Measurements from ENCODE around the gene C1QTNF6. TPM values are rescaled to one million over a fixed set of nuclear protein-coding genes. Genes with fewer than 3 reads are reported as not detected.

The C1QTNF6 gene
- total RNA-seq, 2 experiments from 2014 or later, result 7.3 to 19.6 TPM

DNA sequence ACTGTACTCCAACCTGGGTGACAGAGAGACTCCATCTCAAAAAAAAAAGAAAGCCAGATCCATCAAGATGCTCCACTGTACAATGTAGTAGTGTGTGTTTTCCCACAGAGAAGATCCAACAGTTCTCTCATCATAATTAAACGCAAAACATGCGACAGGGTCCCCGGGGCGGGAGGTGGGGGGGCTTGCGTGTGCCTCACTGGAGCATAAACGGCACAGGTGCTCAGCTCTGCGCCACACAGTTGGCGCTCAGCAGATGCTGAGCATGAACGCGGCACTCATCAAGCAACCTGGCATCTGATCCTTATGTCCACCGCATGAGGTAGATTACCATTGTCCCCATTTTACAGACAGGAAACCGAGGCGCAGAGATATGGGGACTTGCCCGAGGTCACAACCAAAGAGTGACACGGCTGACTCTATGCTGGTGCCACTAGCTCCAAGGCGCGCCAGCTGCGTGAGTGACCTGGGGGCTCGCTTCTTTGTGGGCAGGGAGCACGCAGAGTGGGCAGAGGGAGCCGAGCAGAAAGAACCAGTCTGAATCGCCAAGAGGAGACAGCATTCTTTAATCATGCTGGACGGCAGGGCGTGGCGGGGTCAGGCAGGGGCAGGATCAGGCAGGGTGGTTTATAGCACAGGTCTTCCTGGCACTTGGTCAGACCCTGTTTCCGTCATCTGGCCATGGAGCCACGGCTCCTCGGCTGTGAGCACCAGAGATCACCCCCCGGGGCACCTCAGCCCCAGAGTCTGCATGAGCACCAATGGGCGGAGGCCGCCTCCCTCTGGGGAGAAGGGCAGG, 8.2 kb downstream of the C1QTNF6 start:
- no peak for DNase-seq (ENCODE audit: low spot score)
- no peak overlapping the region for H2AFZ ChIP-seq (ENCODE audit: low read length)
- no peak overlapping the region for H3K27ac ChIP-seq (ENCODE audit: low read depth, low read length, poor library complexity, severe bottlenecking)
- no TSS peak for BruUV-seq (replicated peaks)
- no peak for TF ChIP-seq EZH2phosphoT487 (IDR thresholded peaks at IDR 0.05; ENCODE audit: borderline replicate concordance, low read depth, low read length)
- TF ChIP-seq, protein P1, sequence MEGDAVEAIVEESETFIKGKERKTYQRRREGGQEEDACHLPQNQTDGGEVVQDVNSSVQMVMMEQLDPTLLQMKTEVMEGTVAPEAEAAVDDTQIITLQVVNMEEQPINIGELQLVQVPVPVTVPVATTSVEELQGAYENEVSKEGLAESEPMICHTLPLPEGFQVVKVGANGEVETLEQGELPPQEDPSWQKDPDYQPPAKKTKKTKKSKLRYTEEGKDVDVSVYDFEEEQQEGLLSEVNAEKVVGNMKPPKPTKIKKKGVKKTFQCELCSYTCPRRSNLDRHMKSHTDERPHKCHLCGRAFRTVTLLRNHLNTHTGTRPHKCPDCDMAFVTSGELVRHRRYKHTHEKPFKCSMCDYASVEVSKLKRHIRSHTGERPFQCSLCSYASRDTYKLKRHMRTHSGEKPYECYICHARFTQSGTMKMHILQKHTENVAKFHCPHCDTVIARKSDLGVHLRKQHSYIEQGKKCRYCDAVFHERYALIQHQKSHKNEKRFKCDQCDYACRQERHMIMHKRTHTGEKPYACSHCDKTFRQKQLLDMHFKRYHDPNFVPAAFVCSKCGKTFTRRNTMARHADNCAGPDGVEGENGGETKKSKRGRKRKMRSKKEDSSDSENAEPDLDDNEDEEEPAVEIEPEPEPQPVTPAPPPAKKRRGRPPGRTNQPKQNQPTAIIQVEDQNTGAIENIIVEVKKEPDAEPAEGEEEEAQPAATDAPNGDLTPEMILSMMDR (conservative IDR thresholded peaks at IDR 0.05; ENCODE audit: low read length), result no peak
- no peaks in the 10 kb centered on the region for H3K4me1 ChIP-seq (ENCODE audit: insufficient read depth, low read length, poor library complexity, severe bottlenecking)
- POLR2A ChIA-PET, result no interaction called here
- no peaks in the 10 kb centered on the region for H3K9me3 ChIP-seq (ENCODE audit: low read length)
- no peaks in the 10 kb centered on the region for H3K36me3 ChIP-seq (ENCODE audit: insufficient read depth, low read length)
- intact Hi-C loops (cut with micrococcal nuclease; ENCODE audit: unreplicated experiment), result no loop called here
- H3K4me2 ChIP-seq (ENCODE audit: low read length), result no peak overlapping the region
- H3K79me2 ChIP-seq (ENCODE audit: insufficient read depth, low read depth, low read length), result no peaks in the 10 kb centered on the region
- no peaks in the 10 kb centered on the region for H4K20me1 ChIP-seq (ENCODE audit: insufficient read depth, low read length)
- CTCF ChIA-PET (ENCODE audit: unreplicated experiment), result no interaction called here
- no peak overlapping the region for H3K4me3 ChIP-seq (ENCODE audit: low read depth, low read length, poor library complexity, severe bottlenecking)
- no peaks in the 10 kb centered on the region for H3K9me2 ChIP-seq (ENCODE audit: insufficient read depth, low read length)

DNA sequence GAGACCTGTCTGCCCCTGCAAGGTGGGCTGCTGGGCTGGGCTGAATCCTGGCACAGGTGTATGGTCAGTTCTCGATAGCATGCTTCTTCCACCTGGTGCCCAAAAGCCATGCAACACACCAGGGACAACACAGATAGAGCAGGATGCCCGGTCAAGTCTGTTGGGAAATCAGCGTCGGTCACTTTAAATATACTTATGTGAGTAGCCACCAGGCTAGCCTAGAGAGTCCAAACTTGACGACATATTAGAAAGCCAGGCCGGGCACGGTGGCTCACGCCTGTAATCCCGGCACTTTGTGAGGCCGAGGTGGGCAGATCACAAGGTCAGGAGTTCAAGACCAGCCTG, 8.9 kb downstream of the C1QTNF6 start:
- BruUV-seq (replicated peaks), result no TSS peak
- Histone ChIP-seq H3K27ac (ENCODE audit: low read depth, low read length, poor library complexity, severe bottlenecking) (no peak overlapping the region), H3K4me3 (ENCODE audit: low read depth, low read length, poor library complexity, severe bottlenecking) (no peak overlapping the region), H3K4me2 (ENCODE audit: low read length) (no peak overlapping the region), H4K20me1 (ENCODE audit: insufficient read depth, low read length) (no peaks in the 10 kb centered on the region), H2AFZ (ENCODE audit: low read length) (no peak overlapping the region), H3K4me1 (ENCODE audit: insufficient read depth, low read length, poor library complexity, severe bottlenecking) (no peaks in the 10 kb centered on the region), H3K9me3 (ENCODE audit: low read length) (no peaks in the 10 kb centered on the region), H3K36me3 (ENCODE audit: insufficient read depth, low read length) (no peaks in the 10 kb centered on the region), H3K9me2 (ENCODE audit: insufficient read depth, low read length) (no peaks in the 10 kb centered on the region), H3K79me2 (ENCODE audit: insufficient read depth, low read depth, low read length) (no peaks in the 10 kb centered on the region)
- ChIA-PET CTCF (ENCODE audit: unreplicated experiment) (no interaction called here), POLR2A (no interaction called here)
- intact Hi-C loops (cut with micrococcal nuclease; ENCODE audit: unreplicated experiment), result no loop called here
- TF ChIP-seq EZH2phosphoT487 (IDR thresholded peaks at IDR 0.05; ENCODE audit: borderline replicate concordance, low read depth, low read length), result no peak
- TF ChIP-seq, protein P1 (conservative IDR thresholded peaks at IDR 0.05; ENCODE audit: low read length), result no peak
- DNase-seq (ENCODE audit: low spot score), result no peak

GRCh38 chr22:37178350-37179125, 9.5 kb downstream of the C1QTNF6 start:
- CTCF ChIA-PET (ENCODE audit: unreplicated experiment), result no interaction called here
- Histone ChIP-seq H4K20me1 (ENCODE audit: insufficient read depth, low read length) (no peaks in the 10 kb centered on the region), H2AFZ (ENCODE audit: low read length) (no peak overlapping the region), H3K79me2 (ENCODE audit: insufficient read depth, low read depth, low read length) (no peaks in the 10 kb centered on the region), H3K9me2 (ENCODE audit: insufficient read depth, low read length) (no peaks in the 10 kb centered on the region), H3K27ac (ENCODE audit: low read depth, low read length, poor library complexity, severe bottlenecking) (no peak overlapping the region), H3K4me3 (ENCODE audit: low read depth, low read length, poor library complexity, severe bottlenecking) (no peak overlapping the region), H3K36me3 (ENCODE audit: insufficient read depth, low read length) (no peaks in the 10 kb centered on the region), H3K4me2 (ENCODE audit: low read length) (no peak overlapping the region), H3K4me1 (ENCODE audit: insufficient read depth, low read length, poor library complexity, severe bottlenecking) (no peaks in the 10 kb centered on the region), H3K9me3 (ENCODE audit: low read length) (no peaks in the 10 kb centered on the region)
- BruUV-seq (replicated peaks), result no TSS peak
- POLR2A ChIA-PET, result no interaction called here
- intact Hi-C loops (cut with micrococcal nuclease; ENCODE audit: unreplicated experiment), result no loop called here
- DNase-seq (ENCODE audit: low spot score), result no peak
- TF ChIP-seq EZH2phosphoT487 (IDR thresholded peaks at IDR 0.05; ENCODE audit: borderline replicate concordance, low read depth, low read length), result no peak
- TF ChIP-seq, protein P1 (conservative IDR thresholded peaks at IDR 0.05; ENCODE audit: low read length), result no peak
